ENCODE measurements around the gene TNMD.
A peak's percentile ranks its signal among the peaks of the same experiment; 100 is the strongest.

Gene TNMD

DNA sequence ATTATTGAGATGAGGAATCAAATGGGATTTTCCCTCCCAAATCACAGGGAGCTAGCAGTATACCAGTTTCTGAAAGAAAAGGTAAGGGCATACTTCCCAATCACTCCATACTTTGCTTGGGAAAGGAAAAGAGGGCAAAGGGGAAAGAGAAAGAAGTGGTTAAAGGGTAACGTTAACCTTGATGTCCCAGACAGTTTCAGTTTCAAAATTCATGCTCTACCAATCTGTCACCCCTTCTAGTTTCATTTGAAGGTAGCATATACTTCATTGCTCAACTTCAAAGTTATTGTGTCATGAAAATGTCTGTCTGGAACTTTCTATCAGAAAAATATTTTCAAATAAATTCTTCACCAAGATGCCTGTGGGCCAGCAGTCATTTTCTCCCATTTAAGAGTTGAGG lies 16.0 kb downstream of the TNMD start:
- H3K79me2 ChIP-seq (ENCODE audit: insufficient read depth, low read length): no peaks in the 10 kb centered on the region
- no peaks in the 10 kb centered on the region for H3K9me3 ChIP-seq (ENCODE audit: insufficient read depth, low read depth, low read length)
- H3K4me1 ChIP-seq (ENCODE audit: insufficient read depth, low read length, poor library complexity, severe bottlenecking): no peaks in the 10 kb centered on the region
- H4K20me1 ChIP-seq (ENCODE audit: insufficient read depth, low read length, poor library complexity, severe bottlenecking): no peaks in the 10 kb centered on the region
- H2AFZ ChIP-seq (ENCODE audit: low read length): no peak overlapping the region
- H3K4me3 ChIP-seq (ENCODE audit: low read length, poor library complexity, severe bottlenecking): no peak overlapping the region
- no peak overlapping the region for H3K9ac ChIP-seq (ENCODE audit: low read depth, low read length, poor library complexity, severe bottlenecking)
- no peaks in the 10 kb centered on the region for H3F3A ChIP-seq (ENCODE audit: low read depth)
- H3K9me2 ChIP-seq (replicated peaks; ENCODE audit: low read depth, low read length): no peaks in the 10 kb centered on the region
- no peak overlapping the region for H3K4me2 ChIP-seq (ENCODE audit: low read depth, low read length, poor library complexity, severe bottlenecking)
- no peaks in the 10 kb centered on the region for H3K36me3 ChIP-seq (ENCODE audit: insufficient read depth, low read length)
- H3K27me3 ChIP-seq (ENCODE audit: insufficient read depth, low read length, poor library complexity, severe bottlenecking): no peaks in the 10 kb centered on the region
- TF ChIP-seq EZH2phosphoT487 (IDR thresholded peaks at IDR 0.05; ENCODE audit: borderline replicate concordance): no peak
- TF ChIP-seq, protein P1, sequence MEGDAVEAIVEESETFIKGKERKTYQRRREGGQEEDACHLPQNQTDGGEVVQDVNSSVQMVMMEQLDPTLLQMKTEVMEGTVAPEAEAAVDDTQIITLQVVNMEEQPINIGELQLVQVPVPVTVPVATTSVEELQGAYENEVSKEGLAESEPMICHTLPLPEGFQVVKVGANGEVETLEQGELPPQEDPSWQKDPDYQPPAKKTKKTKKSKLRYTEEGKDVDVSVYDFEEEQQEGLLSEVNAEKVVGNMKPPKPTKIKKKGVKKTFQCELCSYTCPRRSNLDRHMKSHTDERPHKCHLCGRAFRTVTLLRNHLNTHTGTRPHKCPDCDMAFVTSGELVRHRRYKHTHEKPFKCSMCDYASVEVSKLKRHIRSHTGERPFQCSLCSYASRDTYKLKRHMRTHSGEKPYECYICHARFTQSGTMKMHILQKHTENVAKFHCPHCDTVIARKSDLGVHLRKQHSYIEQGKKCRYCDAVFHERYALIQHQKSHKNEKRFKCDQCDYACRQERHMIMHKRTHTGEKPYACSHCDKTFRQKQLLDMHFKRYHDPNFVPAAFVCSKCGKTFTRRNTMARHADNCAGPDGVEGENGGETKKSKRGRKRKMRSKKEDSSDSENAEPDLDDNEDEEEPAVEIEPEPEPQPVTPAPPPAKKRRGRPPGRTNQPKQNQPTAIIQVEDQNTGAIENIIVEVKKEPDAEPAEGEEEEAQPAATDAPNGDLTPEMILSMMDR (conservative IDR thresholded peaks at IDR 0.05; ENCODE audit: low read length): no peak

DNA sequence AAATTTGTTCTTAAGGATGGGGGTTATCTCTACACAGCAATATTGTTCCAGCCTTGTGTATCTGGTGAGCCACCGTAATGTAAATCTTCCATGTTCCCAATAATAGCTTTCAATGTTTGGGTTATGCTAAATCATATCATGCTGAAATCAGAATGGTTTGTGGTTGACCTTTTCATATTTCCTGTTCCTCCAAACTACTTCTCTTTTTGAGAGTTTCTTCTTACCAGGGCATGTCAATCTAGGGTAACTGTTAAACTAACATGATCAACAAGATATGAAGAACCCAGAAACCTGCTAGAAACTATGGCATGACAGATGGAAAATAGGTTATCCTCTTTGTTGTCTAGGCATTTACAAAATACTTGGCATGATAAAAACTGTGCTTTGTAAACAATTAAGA lies 22.0 kb downstream of the TNMD start:
- Histone ChIP-seq H3K4me1 (ENCODE audit: insufficient read depth, low read length, poor library complexity, severe bottlenecking) (no peaks in the 10 kb centered on the region), H4K20me1 (ENCODE audit: insufficient read depth, low read length, poor library complexity, severe bottlenecking) (no peaks in the 10 kb centered on the region), H3F3A (ENCODE audit: low read depth) (no peaks in the 10 kb centered on the region), H3K27me3 (ENCODE audit: insufficient read depth, low read length, poor library complexity, severe bottlenecking) (no peaks in the 10 kb centered on the region), H3K4me2 (ENCODE audit: low read depth, low read length, poor library complexity, severe bottlenecking) (no peak overlapping the region), H3K9me2 (replicated peaks; ENCODE audit: low read depth, low read length) (no peaks in the 10 kb centered on the region), H2AFZ (ENCODE audit: low read length) (no peak overlapping the region), H3K9me3 (ENCODE audit: insufficient read depth, low read depth, low read length) (no peaks in the 10 kb centered on the region), H3K79me2 (ENCODE audit: insufficient read depth, low read length) (no peaks in the 10 kb centered on the region), H3K4me3 (ENCODE audit: low read length, poor library complexity, severe bottlenecking) (no peak overlapping the region), H3K9ac (ENCODE audit: low read depth, low read length, poor library complexity, severe bottlenecking) (no peak overlapping the region), H3K36me3 (ENCODE audit: insufficient read depth, low read length) (no peaks in the 10 kb centered on the region)
- TF ChIP-seq, protein P1 (conservative IDR thresholded peaks at IDR 0.05; ENCODE audit: low read length): no peak
- TF ChIP-seq EZH2phosphoT487 (IDR thresholded peaks at IDR 0.05; ENCODE audit: borderline replicate concordance): no peak

DNA sequence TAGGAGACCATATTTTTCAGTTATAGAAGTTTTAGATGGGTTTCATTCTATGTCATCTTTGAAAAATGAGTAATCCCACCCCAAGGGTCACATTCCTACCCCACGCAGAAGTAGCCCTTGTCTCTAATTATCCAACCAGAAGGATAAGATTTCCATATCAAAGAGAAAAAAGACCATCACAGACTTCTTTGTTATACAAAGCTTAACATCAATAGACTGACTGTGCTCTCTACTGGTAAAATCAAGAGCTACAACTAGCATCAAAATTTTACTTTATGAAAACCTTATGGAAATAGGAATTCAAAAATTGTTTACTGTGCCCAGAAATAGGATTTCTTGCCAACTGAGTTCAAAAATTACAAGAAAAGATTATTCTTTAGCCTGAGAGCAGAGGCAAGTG lies 24.9 kb downstream of the TNMD start:
- Histone ChIP-seq H3K9ac (ENCODE audit: low read depth, low read length, poor library complexity, severe bottlenecking) (no peak overlapping the region), H3K4me2 (ENCODE audit: low read depth, low read length, poor library complexity, severe bottlenecking) (no peak overlapping the region), H4K20me1 (ENCODE audit: insufficient read depth, low read length, poor library complexity, severe bottlenecking) (no peaks in the 10 kb centered on the region), H3K4me3 (ENCODE audit: low read length, poor library complexity, severe bottlenecking) (no peak overlapping the region), H3K9me2 (replicated peaks; ENCODE audit: low read depth, low read length) (no peaks in the 10 kb centered on the region), H3K36me3 (ENCODE audit: insufficient read depth, low read length) (no peaks in the 10 kb centered on the region), H3F3A (ENCODE audit: low read depth) (no peaks in the 10 kb centered on the region), H3K79me2 (ENCODE audit: insufficient read depth, low read length) (no peaks in the 10 kb centered on the region), H3K27me3 (ENCODE audit: insufficient read depth, low read length, poor library complexity, severe bottlenecking) (no peaks in the 10 kb centered on the region), H3K4me1 (ENCODE audit: insufficient read depth, low read length, poor library complexity, severe bottlenecking) (no peaks in the 10 kb centered on the region), H3K9me3 (ENCODE audit: insufficient read depth, low read depth, low read length) (no peaks in the 10 kb centered on the region), H2AFZ (ENCODE audit: low read length) (no peak overlapping the region)
- no peak for TF ChIP-seq EZH2phosphoT487 (IDR thresholded peaks at IDR 0.05; ENCODE audit: borderline replicate concordance)
- TF ChIP-seq, protein P1 (conservative IDR thresholded peaks at IDR 0.05; ENCODE audit: low read length): 0 out of 2 replicates have a peak, but pooled peaks have one; percentile 19

Data from Loucy (cell line).